K562 (cell line): ENCODE results near the gene TCEAL9. TPM values are rescaled to one million over a fixed set of nuclear protein-coding genes. Genes with fewer than 3 reads are reported as not detected.

Experiments used
- ATAC-seq: fragments of 200-7000 bp; cut with Tn5 transposase; 3 replicates; pipeline ENCODE4 v1.9.1; 2020; ENCODE audit warnings: moderate library complexity
- BruUV-seq: library from RNA; stranded (reverse); fragments of 400-500 nt; replicated peaks from 2 replicates; lab custom pipeline; 2021; lab: Mats Ljungman, UMichigan
- CTCF ChIA-PET: fragments of 300-600 bp; formaldehyde crosslinking; extraction: SDS; loops from one replicate; lab custom pipeline; 2021; ENCODE audit warnings: low intra/inter-chr PET ratio; lab: Yijun Ruan, JAX
- POLR2A ChIA-PET: fragments of 300-600, 350-650 bp; sonication (Branson Sonifier 250); formaldehyde crosslinking; extraction: SDS; loops from one replicate; lab custom pipeline; 2021; ENCODE audit warnings: antibody characterized with exemption, inconsistent platforms; lab: Yijun Ruan, JAX
- DNase-seq, 4 experiments: peaks; one replicate each; pipeline versions ENCODE4 v3.0.0 to v3.0.0-alpha.2; 2011 to 2018; ENCODE audit warnings: low spot score in 3 of 4, mixed read lengths in 3 of 4; ENCODE audit errors: extremely low read depth in 1 of 4
- FAIRE-seq: peaks from 2 replicates; lab custom pipeline; 2011; peaks lifted over from hg19 to GRCh38; lab: Jason Lieb, UNC
- H2AFZ ChIP-seq: 2 replicates; pipeline ENCODE4 v1.6.0; 2011; ENCODE audit warnings: low read depth, low read length, control low read depth, inconsistent platforms
- H3K27ac ChIP-seq: fragments of 200-600 bp; 3 replicates; pipeline ENCODE4 v1.8.0; 2011; ENCODE audit warnings: low read depth, mild to moderate bottlenecking, control low read depth, inconsistent platforms, low read length, moderate library complexity, mixed read lengths; ENCODE audit errors: extremely low read depth
- H3K27me3 ChIP-seq, 2 experiments: fragments of 300-600 bp in 1 of 2; 2 replicates in 1 of 2; 3 replicates in 1 of 2; pipeline versions ENCODE4 v1.6.0 to v1.8.0; 2011; ENCODE audit warnings: inconsistent platforms in 2 of 2, low read length in 2 of 2, mild to moderate bottlenecking in 1 of 2, mixed read lengths in 1 of 2, moderate library complexity in 1 of 2; ENCODE audit not compliant: control insufficient read depth in 2 of 2, insufficient read depth in 2 of 2
- H3K36me3 ChIP-seq: fragments of 300-600 bp; 3 replicates; pipeline ENCODE4 v1.8.0; 2011; ENCODE audit warnings: mild to moderate bottlenecking, low read length, inconsistent platforms; ENCODE audit not compliant: control insufficient read depth, insufficient read depth
- H3K4me1 ChIP-seq, 2 experiments: fragments of 200-600 bp in 1 of 2; replicated peaks in 1 of 2; 2 replicates in 1 of 2; 3 replicates in 1 of 2; pipeline versions ENCODE4 v1.5.1 to v1.8.0; 2011; ENCODE audit warnings: inconsistent platforms in 2 of 2, low read length in 2 of 2, mild to moderate bottlenecking in 1 of 2, mixed read lengths in 1 of 2, moderate library complexity in 1 of 2; ENCODE audit not compliant: control insufficient read depth in 2 of 2, insufficient read depth in 2 of 2
- H3K4me2 ChIP-seq: 2 replicates; pipeline ENCODE4 v1.6.1; 2011; ENCODE audit warnings: low read length, control low read depth, inconsistent platforms, mixed read lengths; ENCODE audit not compliant: insufficient read depth
- H3K4me3 ChIP-seq: fragments of 200-600 bp; sonication (generic), shearing (Covaris generic); 2 replicates; pipeline ENCODE4 v1.5.1; 2016; ENCODE audit warnings: control low read depth, inconsistent platforms
- H3K79me2 ChIP-seq: fragments of 200-600 bp; 3 replicates; pipeline ENCODE4 v1.8.0; 2011; ENCODE audit warnings: low read length, inconsistent platforms; ENCODE audit not compliant: control insufficient read depth, insufficient read depth
- H3K9ac ChIP-seq, 2 experiments: 2 replicates each; pipeline versions ENCODE4 v1.6.0 to v1.6.1; 2011; ENCODE audit warnings: low read depth in 2 of 2, low read length in 2 of 2, control low read depth in 1 of 2, inconsistent platforms in 1 of 2, mild to moderate bottlenecking in 1 of 2, mixed read lengths in 1 of 2; ENCODE audit not compliant: insufficient read depth in 1 of 2
- H3K9me1 ChIP-seq: one replicate; pipeline ENCODE4 v1.6.0; 2011; ENCODE audit warnings: inconsistent platforms, mild to moderate bottlenecking, low read length, moderate library complexity; ENCODE audit not compliant: control insufficient read depth, insufficient read depth
- H3K9me3 ChIP-seq: replicated peaks from 2 replicates; pipeline ENCODE4 v1.5.1; 2011; ENCODE audit warnings: low read depth, low read length, inconsistent platforms; ENCODE audit not compliant: control insufficient read depth, insufficient read depth
- H4K20me1 ChIP-seq: replicated peaks from 2 replicates; pipeline ENCODE4 v1.6.1; 2011; ENCODE audit warnings: low read length, inconsistent platforms, mixed read lengths; ENCODE audit not compliant: control insufficient read depth, insufficient read depth
- FUS ChIP-seq: fragments of 200-400 bp; formaldehyde crosslinking; optimal IDR thresholded peaks from 2 replicates; pipeline ENCODE3; 2017; ENCODE audit warnings: low read depth, low read length
- HSF4 ChIP-seq: fragments of 250-450 bp; sonication (Bioruptor Pico); IDR thresholded peaks from 2 replicates; pipeline ENCODE4 v2.1.2; 2022; ENCODE audit warnings: mild to moderate bottlenecking, moderate library complexity, borderline replicate concordance
- MLLT1 ChIP-seq, 2 experiments: fragments of 450-650 bp; IDR thresholded peaks; 2 replicates each; pipeline ENCODE4 v1.6.1; 2016
- NCOR1 ChIP-seq: fragments of 450-650 bp; IDR thresholded peaks from 2 replicates; pipeline ENCODE4 v1.6.1; 2016; ENCODE audit warnings: mild to moderate bottlenecking, moderate library complexity
- PCBP2 ChIP-seq: fragments of 200-400 bp; formaldehyde crosslinking; IDR thresholded peaks from 2 replicates; pipeline ENCODE4 v1.6.1; 2018; ENCODE audit warnings: low read length, low read depth, mild to moderate bottlenecking, moderate library complexity; ENCODE audit not compliant: poor library complexity, severe bottlenecking
- TCFL5 ChIP-seq: fragments of 250-450 bp; sonication (Bioruptor Pico); conservative IDR thresholded peaks from 2 replicates; pipeline ENCODE4 v1.6.1; 2021; ENCODE audit warnings: mild to moderate bottlenecking, moderate library complexity, matching md5 sums
- TEAD4 ChIP-seq, 2 experiments: sonication (generic) in 1 of 2; formaldehyde crosslinking in 1 of 2; IDR thresholded peaks; 2 replicates each; pipeline versions ENCODE4 v1.6.1 to v1.8.0; 2012 to 2022; ENCODE audit warnings: borderline replicate concordance in 1 of 2, inconsistent platforms in 1 of 2, low read length in 1 of 2, mild to moderate bottlenecking in 1 of 2, missing genetic modification reagents in 1 of 2
- XRCC5 ChIP-seq: fragments of 200-400 bp; formaldehyde crosslinking; IDR thresholded peaks from 2 replicates; pipeline ENCODE4 v1.6.1; 2017; ENCODE audit warnings: low read depth, mild to moderate bottlenecking, low read length
- ZNF134 ChIP-seq: fragments of 250-450 bp; sonication (Bioruptor Pico); conservative IDR thresholded peaks from 2 replicates; pipeline ENCODE4 v1.4.0; 2020
- WGBS: fragments of 100-300 bp; shearing (Covaris generic); methylation state at CpG from one replicate; pipeline ENCODE4 v1.1.6; 2016; ENCODE audit warnings: low coverage, mixed read lengths; ENCODE audit not compliant: insufficient coverage; ENCODE audit errors: missing lambda C conversion rate; 5-methylcytosine and 5-hydroxymethylcytosine counted together
- in situ Hi-C: fragments of 300-500 bp; cut with MboI; formaldehyde crosslinking; loops from 4 replicates; pipeline ENCODE4 v1.15.0; 2018; ENCODE audit warnings: inconsistent platforms, mixed read lengths
- intact Hi-C: fragments of 100-400 bp; cut with micrococcal nuclease; formaldehyde crosslinking; loops from 2 replicates; pipeline ENCODE4 v1.14.2; 2022
- polyA plus RNA-seq, 8 experiments: library from polyadenylated mRNA; depleted of rRNA in 4 of 8; stranded (reverse) in 5 of 8; unstranded in 3 of 8; fragments of >200 nt; fragmentation: Nextera tagmentation in 2 of 8; fragmentation: Illumina TruSeq in 1 of 8; extraction: Ambion mirVana in 2 of 8; extraction: Trizol in 1 of 8; gene quantifications; 2 replicates each; pipeline versions ENCODE4 v1.2.1 to v1.2.3, GENCODE V29; 2011 to 2014; ENCODE audit warnings: inconsistent platforms in 1 of 8, missing spikeins in 1 of 8
- total RNA-seq, 7 experiments: library from RNA; depleted of rRNA in 6 of 7; stranded (reverse); fragments of >200 nt in 6 of 7; fragmentation: Illumina TruSeq in 2 of 7; extraction: Trizol in 2 of 7; gene quantifications; 2 replicates each; pipeline versions ENCODE4 v1.2.1 to v1.2.3, GENCODE V29; 2011 to 2021; ENCODE audit warnings: low replicate concordance in 1 of 7

TCEAL9 gene
- total and polyA plus RNA-seq, 9 of the 15 experiments (the other 6 are each of a cell fraction or from before 2014, with no cell fraction given), result 16.2 to 106 (median 69.6) TPM

DNA sequence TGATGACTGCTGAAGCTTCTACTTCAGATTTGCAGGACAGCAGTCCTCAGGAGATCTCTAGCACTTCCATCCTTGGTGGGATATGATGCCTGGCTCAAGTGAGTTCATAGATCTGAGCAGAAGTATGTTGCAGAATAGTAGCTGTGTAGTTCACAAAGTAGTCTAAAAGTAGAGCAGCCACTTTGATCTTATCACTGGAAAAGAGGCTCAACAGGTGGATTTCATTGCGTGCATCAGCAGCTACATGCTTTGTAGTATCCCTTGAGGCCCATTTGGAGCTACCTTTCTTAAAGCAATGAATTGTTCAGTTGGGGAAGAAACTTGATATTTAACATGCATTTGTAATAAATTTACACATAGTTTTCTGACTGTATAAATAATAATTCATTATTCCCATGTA lies 50.0 kb downstream of the TCEAL9 start:
- no peaks in the 10 kb centered on the region for H3K36me3 ChIP-seq
- no peak overlapping the region for H3K27ac ChIP-seq
- no peaks in the 10 kb centered on the region for H4K20me1 ChIP-seq
- H3K4me1 ChIP-seq, result peaks cover 0 to 4% of the 10 kb centered on the region in 2 experiments; a peak in 3 of 5 replicates
- no peaks in the 10 kb centered on the region for H3K27me3 ChIP-seq
- no peaks in the 10 kb centered on the region for H3K79me2 ChIP-seq
- no peak overlapping the region for H3K9ac ChIP-seq
- intact Hi-C loops (no loop called here), in situ Hi-C loops (no loop called here)
- TF ChIP-seq ZNF134 (CRISPR knock-in tag) (no peak), XRCC5 (no peak), NCOR1 (no peak)
- ATAC-seq (no peak), DNase-seq (no peak), FAIRE-seq (no peak)
- no peak overlapping the region for H2AFZ ChIP-seq
- no peak overlapping the region for H3K4me3 ChIP-seq
- no peaks in the 10 kb centered on the region for H3K9me3 ChIP-seq
- H3K4me2 ChIP-seq, result no peak overlapping the region
- no TSS peak for BruUV-seq
- ChIA-PET CTCF (no interaction called here), POLR2A (interaction anchor here (0.6 kb wide), 1 partner anchor 57 kb away, joined by 3 read pairs; no protein-coding TSS in a partner anchor)
- no peaks in the 10 kb centered on the region for H3K9me1 ChIP-seq
- 57% methylated on average over 1 of the region's 1 CpG for WGBS

GRCh38 chrX:103407776-103408175 lies 51.5 kb downstream of the TCEAL9 start:
- no peaks in the 10 kb centered on the region for H4K20me1 ChIP-seq
- BruUV-seq, result no TSS peak
- ChIA-PET POLR2A (no interaction called here), CTCF (no interaction called here)
- no peak overlapping the region for H2AFZ ChIP-seq
- H3K4me2 ChIP-seq, result no peak overlapping the region
- 67% methylated on average over 1 of the region's 2 CpGs for WGBS
- H3K27me3 ChIP-seq, result no peaks in the 10 kb centered on the region
- in situ Hi-C loops (no loop called here), intact Hi-C loops (no loop called here)
- no peak for FAIRE-seq
- H3K9me3 ChIP-seq, result no peaks in the 10 kb centered on the region
- H3K9ac ChIP-seq, result no peak overlapping the region
- H3K36me3 ChIP-seq, result no peaks in the 10 kb centered on the region
- peaks cover 0 to 4% of the 10 kb centered on the region in 2 experiments; a peak in 3 of 5 replicates for H3K4me1 ChIP-seq
- no peak overlapping the region for H3K4me3 ChIP-seq
- no peak overlapping the region for H3K27ac ChIP-seq
- ATAC-seq, result no peak
- no peaks in the 10 kb centered on the region for H3K79me2 ChIP-seq
- no peak for DNase-seq
- no peaks in the 10 kb centered on the region for H3K9me1 ChIP-seq
- TF ChIP-seq TCFL5 (CRISPR knock-in tag) (no peak), PCBP2 (no peak), HSF4 (CRISPR knock-in tag) (no peak), TEAD4 (IDR thresholded peaks at IDR 0.05; ENCODE audit: low read length) (no peak), TEAD4 (CRISPR knock-in tag; IDR thresholded peaks at IDR 0.05; ENCODE audit: borderline replicate concordance) (no peak), FUS (no peak), MLLT1 (IDR thresholded peaks at IDR 0.05) (no peak)
